K562 (cell line): ENCODE measurements around the gene WDR88. TPM values are rescaled to one million over a fixed set of nuclear protein-coding genes. Genes with fewer than 3 reads are reported as not detected.
A peak's percentile ranks its signal among the peaks of the same experiment; 100 is the strongest.

Experiments used
- CBX8 ChIP-seq: fragments of 200-600 bp; sonication (generic); IDR thresholded peaks from 2 replicates; pipeline ENCODE4 v1.6.1; 2012; ENCODE audit warnings: borderline replicate concordance, mixed run types, low read depth, mild to moderate bottlenecking, moderate library complexity, mixed read lengths, low read length, control low read depth, inconsistent platforms; ENCODE audit not compliant: poor library complexity, severe bottlenecking; ENCODE audit errors: extremely low read depth
- CEBPB ChIP-seq: fragments of 450-650 bp; IDR thresholded peaks from 2 replicates; pipeline ENCODE4 v1.6.1; 2016; ENCODE audit warnings: missing genetic modification characterization, missing compliant biosample characterization
- EHMT2 ChIP-seq: fragments of 450-650 bp; IDR thresholded peaks from 2 replicates; pipeline ENCODE4 v1.6.1; 2018; ENCODE audit warnings: antibody characterized with exemption
- HMG20A ChIP-seq: fragments of 450-650 bp; formaldehyde crosslinking; conservative IDR thresholded peaks from 2 replicates; pipeline ENCODE4 v1.4.0; 2020; ENCODE audit warnings: mild to moderate bottlenecking, mixed read lengths
- HNRNPH1 ChIP-seq: fragments of 200-400 bp; formaldehyde crosslinking; optimal IDR thresholded peaks from 2 replicates; pipeline ENCODE3; 2017; ENCODE audit warnings: low read depth, mild to moderate bottlenecking, low read length, moderate library complexity
- JUN ChIP-seq, 2 experiments: sonication (generic) in 1 of 2; formaldehyde crosslinking in 1 of 2; IDR thresholded peaks; 2 replicates each; pipeline versions ENCODE4 v1.6.1 to v1.8.0; 2012 to 2022; ENCODE audit warnings: borderline replicate concordance in 2 of 2, mild to moderate bottlenecking in 2 of 2, improper control_type of control experiment in 1 of 2, low read depth in 1 of 2, low read length in 1 of 2, missing genetic modification reagents in 1 of 2
- MAFF ChIP-seq: IDR thresholded peaks from 2 replicates; pipeline ENCODE4 v1.6.1; 2012; ENCODE audit warnings: low read length, improper control_type of control experiment
- POLR2G ChIP-seq: fragments of 200-400 bp; formaldehyde crosslinking; IDR thresholded peaks from 2 replicates; pipeline ENCODE4 v1.6.1; 2017; ENCODE audit warnings: low read depth, mild to moderate bottlenecking, antibody characterized with exemption, low read length, moderate library complexity
- SMARCA4 ChIP-seq: fragments of 450-650 bp; IDR thresholded peaks from 2 replicates; pipeline ENCODE4 v1.6.1; 2016
- TCF7L2 ChIP-seq: fragments of 150-350 bp; IDR thresholded peaks from 2 replicates; pipeline ENCODE4 v1.6.1; 2016; ENCODE audit warnings: low read depth, mild to moderate bottlenecking, low read length, moderate library complexity
- ZNF175 ChIP-seq: fragments of 200-800 bp; sonication (Bioruptor generic); IDR thresholded peaks from 2 replicates; pipeline ENCODE4 v1.6.1; 2016; ENCODE audit warnings: low read depth, mild to moderate bottlenecking, missing genetic modification characterization, missing compliant biosample characterization
- ZNF3 ChIP-seq: fragments of 250-450 bp; sonication (Bioruptor Pico); IDR thresholded peaks from 2 replicates; pipeline ENCODE4 v1.5.0; 2021; ENCODE audit warnings: mild to moderate bottlenecking, moderate library complexity
- ZNF586 ChIP-seq: fragments of 450-650 bp; formaldehyde crosslinking; conservative IDR thresholded peaks from 2 replicates; pipeline ENCODE4 v1.4.0; 2020; ENCODE audit warnings: mild to moderate bottlenecking, moderate library complexity
- polyA plus RNA-seq, 8 experiments: library from polyadenylated mRNA; depleted of rRNA in 4 of 8; stranded (reverse) in 5 of 8; unstranded in 3 of 8; fragments of >200 nt; fragmentation: Nextera tagmentation in 2 of 8; fragmentation: Illumina TruSeq in 1 of 8; extraction: Ambion mirVana in 2 of 8; extraction: Trizol in 1 of 8; gene quantifications; 2 replicates each; pipeline versions ENCODE4 v1.2.1 to v1.2.3, GENCODE V29; 2011 to 2014; ENCODE audit warnings: inconsistent platforms in 1 of 8, missing spikeins in 1 of 8
- total RNA-seq, 7 experiments: library from RNA; depleted of rRNA in 6 of 7; stranded (reverse); fragments of >200 nt in 6 of 7; fragmentation: Illumina TruSeq in 2 of 7; extraction: Trizol in 2 of 7; gene quantifications; 2 replicates each; pipeline versions ENCODE4 v1.2.1 to v1.2.3, GENCODE V29; 2011 to 2021; ENCODE audit warnings: low replicate concordance in 1 of 7
- TF ChIP-seq, protein P1 (sequence below), 2 experiments: fragments of 250-450 bp in 1 of 2; fragments of 450-650 bp in 1 of 2; sonication (Bioruptor Pico) in 1 of 2; IDR thresholded peaks; 2 replicates each; pipeline versions ENCODE4 v1.6.1 to v1.8.0; 2016 to 2021; ENCODE audit warnings: mild to moderate bottlenecking in 2 of 2, moderate library complexity in 2 of 2, missing compliant biosample characterization in 1 of 2, missing genetic modification characterization in 1 of 2
- TF ChIP-seq, protein P2 (sequence below): sonication (generic); formaldehyde crosslinking; IDR thresholded peaks from 2 replicates; pipeline ENCODE4 v1.8.0; 2022; ENCODE audit warnings: mild to moderate bottlenecking, missing genetic modification reagents
- TF ChIP-seq, protein P3 (sequence below), 2 experiments: fragments of 450-650 bp; conservative IDR thresholded peaks; 2 replicates each; pipeline ENCODE4 v1.6.1; 2017; ENCODE audit warnings: mild to moderate bottlenecking in 2 of 2, moderate library complexity in 2 of 2
- TF ChIP-seq, protein P4 (sequence below): fragments of 200-800 bp; sonication (Bioruptor generic); IDR thresholded peaks from 2 replicates; pipeline ENCODE4 v1.6.1; 2017; ENCODE audit warnings: missing genetic modification characterization, missing compliant biosample characterization

The WDR88 gene
- total and polyA plus RNA-seq, 9 of the 15 experiments (the other 6 are each of a cell fraction or from before 2014, with no cell fraction given), result 0.03 to 0.04 TPM; not detected in 7

DNA sequence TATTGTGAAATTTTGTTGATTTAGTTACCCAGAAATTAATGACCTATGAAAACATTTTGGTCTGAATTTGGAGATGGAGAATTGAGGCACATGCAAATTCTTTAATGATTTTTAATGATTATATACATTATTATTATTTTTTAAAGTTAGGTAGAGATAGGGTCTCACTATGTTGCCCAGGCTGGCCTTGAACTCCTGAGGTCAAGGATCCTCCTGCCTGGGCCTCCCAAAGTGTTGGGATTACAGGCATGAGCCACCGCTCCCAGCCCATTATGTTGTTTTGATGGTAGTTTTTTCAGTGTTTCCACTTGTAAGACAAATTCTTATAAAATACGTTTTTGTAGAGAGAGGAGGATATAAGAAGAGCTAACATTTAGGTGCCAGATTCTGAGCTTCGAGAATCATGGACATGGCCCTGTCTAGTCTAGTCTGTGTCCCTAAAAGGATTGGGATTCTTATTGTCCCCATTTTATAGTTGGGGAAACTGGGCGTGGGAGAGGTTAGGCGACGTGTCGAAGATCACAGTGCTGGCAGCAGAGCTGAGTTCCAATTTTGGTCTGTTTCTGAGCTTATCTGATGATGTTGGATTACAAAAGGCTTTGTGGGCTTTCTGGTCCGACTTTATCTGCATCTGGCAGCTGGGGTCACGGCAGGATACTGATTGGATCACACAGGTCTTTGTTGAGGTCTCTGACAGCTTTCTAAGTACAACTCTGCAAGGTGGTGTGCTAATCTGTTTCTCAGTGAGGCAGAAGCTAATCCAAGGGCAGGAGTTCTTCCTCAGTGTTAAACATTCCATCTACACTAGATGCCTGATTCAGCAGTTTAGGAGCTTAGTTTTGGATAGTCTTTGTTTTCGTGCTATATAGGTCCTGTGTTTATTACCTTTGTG is 7.5 kb upstream of the WDR88 start (continued):
- TF ChIP-seq HNRNPH1 (no peak), ZNF586 (CRISPR knock-in tag) (no peak), POLR2G (no peak), SMARCA4 (peak; percentile 98), CEBPB (tag) (peak; percentile 64), JUN (IDR thresholded peaks at IDR 0.05; ENCODE audit: borderline replicate concordance, low read depth, low read length) (peak; percentile 55; the same call in 1 of the 2 replicates), JUN (CRISPR knock-in tag; IDR thresholded peaks at IDR 0.05; ENCODE audit: borderline replicate concordance) (no peak), CBX8 (no peak), TCF7L2 (no peak), EHMT2 (no peak; the same call in 1 of the 2 replicates), ZNF175 (no peak), MAFF (peak; percentile 97), ZNF3 (CRISPR knock-in tag) (0 out of 2 replicates have a peak, but pooled peaks have one; percentile 27), HMG20A (CRISPR knock-in tag) (no peak)
- TF ChIP-seq, protein P1, sequence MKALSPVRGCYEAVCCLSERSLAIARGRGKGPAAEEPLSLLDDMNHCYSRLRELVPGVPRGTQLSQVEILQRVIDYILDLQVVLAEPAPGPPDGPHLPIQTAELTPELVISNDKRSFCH (CRISPR knock-in tag; IDR thresholded peaks at IDR 0.05), result no peak
- TF ChIP-seq, protein P1 (tag; IDR thresholded peaks at IDR 0.05), result peak; percentile 75
- TF ChIP-seq, protein P2, sequence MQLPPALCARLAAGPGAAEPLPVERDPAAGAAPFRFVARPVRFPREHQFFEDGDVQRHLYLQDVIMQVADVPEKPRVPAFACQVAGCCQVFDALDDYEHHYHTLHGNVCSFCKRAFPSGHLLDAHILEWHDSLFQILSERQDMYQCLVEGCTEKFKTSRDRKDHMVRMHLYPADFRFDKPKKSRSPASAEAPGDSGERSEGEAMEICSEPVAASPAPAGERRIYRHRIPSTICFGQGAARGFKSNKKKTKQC, result no peak
- TF ChIP-seq, protein P3, sequence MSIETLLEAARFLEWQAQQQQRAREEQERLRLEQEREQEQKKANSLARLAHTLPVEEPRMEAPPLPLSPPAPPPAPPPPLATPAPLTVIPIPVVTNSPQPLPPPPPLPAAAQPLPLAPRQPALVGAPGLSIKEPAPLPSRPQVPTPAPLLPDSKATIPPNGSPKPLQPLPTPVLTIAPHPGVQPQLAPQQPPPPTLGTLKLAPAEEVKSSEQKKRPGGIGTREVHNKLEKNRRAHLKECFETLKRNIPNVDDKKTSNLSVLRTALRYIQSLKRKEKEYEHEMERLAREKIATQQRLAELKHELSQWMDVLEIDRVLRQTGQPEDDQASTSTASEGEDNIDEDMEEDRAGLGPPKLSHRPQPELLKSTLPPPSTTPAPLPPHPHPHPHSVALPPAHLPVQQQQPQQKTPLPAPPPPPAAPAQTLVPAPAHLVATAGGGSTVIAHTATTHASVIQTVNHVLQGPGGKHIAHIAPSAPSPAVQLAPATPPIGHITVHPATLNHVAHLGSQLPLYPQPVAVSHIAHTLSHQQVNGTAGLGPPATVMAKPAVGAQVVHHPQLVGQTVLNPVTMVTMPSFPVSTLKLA (conservative IDR thresholded peaks at IDR 0.05), result peak in 1 of 2 experiments; percentile 74; a peak in 2 of 4 replicates
- TF ChIP-seq, protein P4, sequence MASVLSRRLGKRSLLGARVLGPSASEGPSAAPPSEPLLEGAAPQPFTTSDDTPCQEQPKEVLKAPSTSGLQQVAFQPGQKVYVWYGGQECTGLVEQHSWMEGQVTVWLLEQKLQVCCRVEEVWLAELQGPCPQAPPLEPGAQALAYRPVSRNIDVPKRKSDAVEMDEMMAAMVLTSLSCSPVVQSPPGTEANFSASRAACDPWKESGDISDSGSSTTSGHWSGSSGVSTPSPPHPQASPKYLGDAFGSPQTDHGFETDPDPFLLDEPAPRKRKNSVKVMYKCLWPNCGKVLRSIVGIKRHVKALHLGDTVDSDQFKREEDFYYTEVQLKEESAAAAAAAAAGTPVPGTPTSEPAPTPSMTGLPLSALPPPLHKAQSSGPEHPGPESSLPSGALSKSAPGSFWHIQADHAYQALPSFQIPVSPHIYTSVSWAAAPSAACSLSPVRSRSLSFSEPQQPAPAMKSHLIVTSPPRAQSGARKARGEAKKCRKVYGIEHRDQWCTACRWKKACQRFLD (CRISPR knock-in tag), result peak; percentile 50; the same call in 1 of the 2 replicates
